Endothelial cell of umbilical vein (primary cell): ENCODE results near the gene CDCP1. TPM values are rescaled to one million over a fixed set of nuclear protein-coding genes. Genes with fewer than 3 reads are reported as not detected.

ENCODE experiments used
- BruUV-seq: library from RNA; stranded (reverse); fragments of 400-500 nt; replicated peaks from 2 replicates; lab custom pipeline; 2021; lab: Mats Ljungman, UMichigan
- CTCF ChIA-PET: fragments of 300-600, 350-600 bp; sonication (Branson Sonifier 250); formaldehyde crosslinking; loops from one replicate; lab custom pipeline; 2021; ENCODE audit warnings: antibody characterized with exemption, inconsistent platforms; lab: Charles Lee
- POLR2A ChIA-PET: fragments of 300-600, 350-600 bp; sonication (Branson Sonifier 250); formaldehyde crosslinking; loops from one replicate; lab custom pipeline; 2021; ENCODE audit warnings: antibody characterized with exemption, inconsistent platforms; lab: Charles Lee
- DNase-seq: peaks from one replicate; pipeline ENCODE4 v3.0.0-alpha.2; 2011; ENCODE audit warnings: low read depth, low spot score
- FAIRE-seq: peaks from 2 replicates; lab custom pipeline; 2011; peaks lifted over from hg19 to GRCh38; lab: Jason Lieb, UNC
- H2AFZ ChIP-seq: 2 replicates; pipeline ENCODE4 v1.6.0; 2012; ENCODE audit warnings: low read depth, low read length, control low read depth, inconsistent platforms
- H3K27ac ChIP-seq: 2 replicates; pipeline ENCODE4 v1.5.1; 2011; ENCODE audit warnings: low read depth, mild to moderate bottlenecking, control low read depth, low read length, moderate library complexity; ENCODE audit not compliant: insufficient read depth
- H3K27me3 ChIP-seq, 2 experiments: 2 replicates each; pipeline versions ENCODE4 v1.6.0 to v1.6.1; 2011; ENCODE audit warnings: low read length in 2 of 2, mixed read lengths in 1 of 2; ENCODE audit not compliant: control insufficient read depth in 2 of 2, insufficient read depth in 2 of 2
- H3K36me3 ChIP-seq, 2 experiments: 2 replicates in 1 of 2; 3 replicates in 1 of 2; pipeline ENCODE4 v1.5.1; 2011; ENCODE audit warnings: low read length in 2 of 2, mild to moderate bottlenecking in 1 of 2, moderate library complexity in 1 of 2; ENCODE audit not compliant: control insufficient read depth in 2 of 2, insufficient read depth in 2 of 2; ENCODE audit errors: extremely low read depth in 1 of 2
- H3K4me1 ChIP-seq: 3 replicates; pipeline ENCODE4 v1.5.1; 2011; ENCODE audit warnings: mild to moderate bottlenecking, low read length; ENCODE audit not compliant: control insufficient read depth, insufficient read depth; ENCODE audit errors: extremely low read depth
- H3K4me2 ChIP-seq: 2 replicates; pipeline ENCODE4 v1.6.1; 2011; ENCODE audit warnings: low read length, control low read depth, mixed read lengths; ENCODE audit not compliant: insufficient read depth
- H3K4me3 ChIP-seq, 3 experiments: fragments of 200-600 bp in 1 of 3; sonication (generic), shearing (Covaris generic) in 1 of 3; replicated peaks in 1 of 3; 2 replicates each; pipeline ENCODE4 v1.5.1; 2011 to 2016; ENCODE audit warnings: control low read depth in 3 of 3, low read length in 3 of 3, mild to moderate bottlenecking in 2 of 3, inconsistent platforms in 1 of 3, low read depth in 1 of 3, moderate library complexity in 1 of 3; ENCODE audit not compliant: insufficient read depth in 1 of 3
- H3K79me2 ChIP-seq: 2 replicates; pipeline ENCODE4 v1.6.0; 2012; ENCODE audit warnings: low read length, inconsistent platforms; ENCODE audit not compliant: control insufficient read depth, insufficient read depth
- H3K9ac ChIP-seq: replicated peaks from 2 replicates; pipeline ENCODE3; 2011; ENCODE audit warnings: low read length, control low read depth; ENCODE audit not compliant: insufficient read depth; ENCODE audit errors: extremely low read depth
- H3K9me1 ChIP-seq: replicated peaks from 3 replicates; pipeline ENCODE4 v1.6.0; 2011; ENCODE audit warnings: mild to moderate bottlenecking, low read length; ENCODE audit not compliant: control insufficient read depth, insufficient read depth; ENCODE audit errors: extremely low read depth
- H3K9me3 ChIP-seq: replicated peaks from 2 replicates; pipeline ENCODE4 v1.5.1; 2012; ENCODE audit warnings: low read length, inconsistent platforms; ENCODE audit not compliant: control insufficient read depth, insufficient read depth
- H4K20me1 ChIP-seq: replicated peaks from 2 replicates; pipeline ENCODE3; 2011; ENCODE audit warnings: mild to moderate bottlenecking, low read length; ENCODE audit not compliant: control insufficient read depth, insufficient read depth; ENCODE audit errors: extremely low read depth
- EZH2 ChIP-seq: IDR thresholded peaks from 2 replicates; pipeline ENCODE4 v1.6.1; 2012; ENCODE audit warnings: borderline replicate concordance, low read depth, mild to moderate bottlenecking, moderate library complexity, low read length, inconsistent platforms; ENCODE audit not compliant: severe bottlenecking
- FOS ChIP-seq: IDR thresholded peaks from 2 replicates; pipeline ENCODE4 v1.6.1; 2011; ENCODE audit warnings: mild to moderate bottlenecking, low read length, moderate library complexity, borderline replicate concordance; ENCODE audit not compliant: insufficient read depth
- GATA2 ChIP-seq: IDR thresholded peaks from 2 replicates; pipeline ENCODE4 v1.7.0; 2011; ENCODE audit warnings: low read depth, mild to moderate bottlenecking, moderate library complexity, mixed read lengths, low read length; ENCODE audit not compliant: insufficient read length, insufficient read depth
- JUN ChIP-seq: IDR thresholded peaks from 2 replicates; pipeline ENCODE4 v1.6.1; 2011; ENCODE audit warnings: borderline replicate concordance, low read depth; ENCODE audit not compliant: insufficient read length, insufficient read depth
- MYC ChIP-seq: IDR thresholded peaks from one replicate; pipeline ENCODE4 v1.6.1; 2011; ENCODE audit warnings: mild to moderate bottlenecking, low read depth, low read length
- POLR2A ChIP-seq: IDR thresholded peaks from 2 replicates; pipeline ENCODE4 v1.6.1; 2012; ENCODE audit warnings: low read depth, mild to moderate bottlenecking, control low read depth, low read length
- POLR2AphosphoS5 ChIP-seq: IDR thresholded peaks from 2 replicates; pipeline ENCODE4 v1.6.1; 2012; ENCODE audit warnings: low read depth, mild to moderate bottlenecking, control low read depth, low read length, moderate library complexity; ENCODE audit not compliant: insufficient read depth
- dilution Hi-C: fragments of 300-500 bp; cut with MboI; formaldehyde crosslinking; loops from one replicate; pipeline ENCODE4 v1.15.0; 2019; ENCODE audit warnings: low sequenced_read_pairs; ENCODE audit not compliant: extremely low pct_ligation_motif_present
- intact Hi-C: fragments of 100-400 bp; cut with micrococcal nuclease; formaldehyde crosslinking; loops from one replicate; pipeline ENCODE4 v1.10.0; 2022
- polyA plus RNA-seq, 4 experiments: library from polyadenylated mRNA; depleted of rRNA in 3 of 4; stranded (reverse) in 3 of 4; unstranded in 1 of 4; fragments of >200 nt; gene quantifications; 2 replicates each; pipeline versions ENCODE4 v1.2.1 to v1.2.3, GENCODE V29; 2011 to 2012; ENCODE audit warnings: missing spikeins in 1 of 4
- total RNA-seq: library from RNA; stranded (reverse); gene quantifications from 2 replicates; pipeline ENCODE4 v1.2.3, GENCODE V29; 2021
- TF ChIP-seq, protein P1 (sequence below), 2 donors: IDR thresholded peaks; 1 replicate in 1 of 2; 2 replicates in 1 of 2; pipeline ENCODE4 v1.5.1; 2011; ENCODE audit warnings: low read length in 2 of 2, mild to moderate bottlenecking in 2 of 2, moderate library complexity in 2 of 2, control low read depth in 1 of 2, inconsistent platforms in 1 of 2, low read depth in 1 of 2; ENCODE audit not compliant: insufficient read depth in 1 of 2; ENCODE audit errors: extremely low read depth in 1 of 2
- TF ChIP-seq, protein P2 (sequence below): IDR thresholded peaks from 2 replicates; pipeline ENCODE4 v1.6.1; 2011; ENCODE audit not compliant: insufficient read depth, insufficient read length

CDCP1 gene
- total and polyA plus RNA-seq, 2 donors (not counting 3 experiments of a cell fraction or from before 2014, with no cell fraction given) = 0.01 to 0.22 TPM

DNA sequence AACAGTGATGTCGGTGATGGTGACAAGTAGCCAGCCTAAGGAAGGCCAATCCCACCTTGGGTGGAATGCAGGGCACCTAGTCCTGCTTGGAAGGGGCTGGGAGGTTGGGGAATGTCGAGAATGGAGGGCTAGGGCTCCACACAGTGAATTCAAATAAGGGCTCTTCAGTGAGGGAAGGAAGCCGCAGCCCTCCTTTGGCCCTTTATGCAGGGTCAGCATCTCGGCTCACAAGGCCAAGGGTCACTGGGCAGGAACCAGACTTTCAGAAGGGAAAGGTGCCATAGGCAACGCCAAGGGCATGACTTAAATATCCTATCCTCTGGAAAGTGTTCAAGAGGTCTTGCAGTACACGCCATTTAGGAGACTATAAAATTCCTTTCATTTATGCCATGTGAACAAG lies 63.2 kb downstream of the CDCP1 start:
- Histone ChIP-seq H3K4me2 (no peak overlapping the region), H3K27ac (no peak overlapping the region), H2AFZ (no peak overlapping the region), H3K79me2 (no peaks in the 10 kb centered on the region), H3K9ac (no peak overlapping the region), H3K9me1 (no peaks in the 10 kb centered on the region), H4K20me1 (no peaks in the 10 kb centered on the region), H3K27me3 (peaks cover 0 to 2% of the 10 kb centered on the region in 2 experiments), H3K4me3 (no peak overlapping the region), H3K36me3 (no peaks in the 10 kb centered on the region), H3K9me3 (no peaks in the 10 kb centered on the region), H3K4me1 (peaks cover 2% of the 10 kb centered on the region)
- no peak for DNase-seq
- TF ChIP-seq FOS (no peak), GATA2 (no peak), JUN (no peak), MYC (no peak), POLR2AphosphoS5 (no peak), POLR2A (no peak), EZH2 (no peak)
- TF ChIP-seq, protein P1, sequence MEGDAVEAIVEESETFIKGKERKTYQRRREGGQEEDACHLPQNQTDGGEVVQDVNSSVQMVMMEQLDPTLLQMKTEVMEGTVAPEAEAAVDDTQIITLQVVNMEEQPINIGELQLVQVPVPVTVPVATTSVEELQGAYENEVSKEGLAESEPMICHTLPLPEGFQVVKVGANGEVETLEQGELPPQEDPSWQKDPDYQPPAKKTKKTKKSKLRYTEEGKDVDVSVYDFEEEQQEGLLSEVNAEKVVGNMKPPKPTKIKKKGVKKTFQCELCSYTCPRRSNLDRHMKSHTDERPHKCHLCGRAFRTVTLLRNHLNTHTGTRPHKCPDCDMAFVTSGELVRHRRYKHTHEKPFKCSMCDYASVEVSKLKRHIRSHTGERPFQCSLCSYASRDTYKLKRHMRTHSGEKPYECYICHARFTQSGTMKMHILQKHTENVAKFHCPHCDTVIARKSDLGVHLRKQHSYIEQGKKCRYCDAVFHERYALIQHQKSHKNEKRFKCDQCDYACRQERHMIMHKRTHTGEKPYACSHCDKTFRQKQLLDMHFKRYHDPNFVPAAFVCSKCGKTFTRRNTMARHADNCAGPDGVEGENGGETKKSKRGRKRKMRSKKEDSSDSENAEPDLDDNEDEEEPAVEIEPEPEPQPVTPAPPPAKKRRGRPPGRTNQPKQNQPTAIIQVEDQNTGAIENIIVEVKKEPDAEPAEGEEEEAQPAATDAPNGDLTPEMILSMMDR (IDR thresholded peaks at IDR 0.05; ENCODE audit: extremely low read depth in 1 of 2, insufficient read depth in 1 of 2, low read depth in 1 of 2, low read length in 2 of 2) = no peak
- TF ChIP-seq, protein P2, sequence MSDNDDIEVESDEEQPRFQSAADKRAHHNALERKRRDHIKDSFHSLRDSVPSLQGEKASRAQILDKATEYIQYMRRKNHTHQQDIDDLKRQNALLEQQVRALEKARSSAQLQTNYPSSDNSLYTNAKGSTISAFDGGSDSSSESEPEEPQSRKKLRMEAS = no peak
- ChIA-PET POLR2A (no interaction called here), CTCF (no interaction called here)
- intact Hi-C loops = no loop called here
- dilution Hi-C loops = no loop called here
- FAIRE-seq = no peak
- BruUV-seq = no TSS peak
